ENCODE results near the gene TACR1.

DNA sequence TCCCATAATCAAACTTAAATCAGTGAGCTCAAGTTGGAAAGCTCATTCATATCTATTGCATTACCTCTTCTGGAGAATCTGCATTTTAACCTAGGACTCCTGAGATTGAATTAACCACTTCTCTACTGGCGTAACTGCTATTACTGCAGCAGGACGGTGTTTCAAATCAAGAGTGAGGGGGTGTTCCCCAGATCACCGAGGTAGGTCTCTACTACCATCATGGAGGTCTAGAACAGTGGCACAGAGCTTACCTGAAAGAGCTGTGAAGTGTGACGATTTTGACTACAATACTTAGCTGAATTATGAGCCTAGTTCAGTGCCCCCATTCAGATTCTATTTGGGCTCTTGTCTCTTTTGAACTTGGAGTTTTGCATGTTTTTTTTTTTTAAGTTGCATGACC is 121.4 kb downstream of the TACR1 start:
- no peak for TF ChIP-seq EZH2 (IDR thresholded peaks at IDR 0.05; ENCODE audit: low read depth)
- TF ChIP-seq, protein P1, sequence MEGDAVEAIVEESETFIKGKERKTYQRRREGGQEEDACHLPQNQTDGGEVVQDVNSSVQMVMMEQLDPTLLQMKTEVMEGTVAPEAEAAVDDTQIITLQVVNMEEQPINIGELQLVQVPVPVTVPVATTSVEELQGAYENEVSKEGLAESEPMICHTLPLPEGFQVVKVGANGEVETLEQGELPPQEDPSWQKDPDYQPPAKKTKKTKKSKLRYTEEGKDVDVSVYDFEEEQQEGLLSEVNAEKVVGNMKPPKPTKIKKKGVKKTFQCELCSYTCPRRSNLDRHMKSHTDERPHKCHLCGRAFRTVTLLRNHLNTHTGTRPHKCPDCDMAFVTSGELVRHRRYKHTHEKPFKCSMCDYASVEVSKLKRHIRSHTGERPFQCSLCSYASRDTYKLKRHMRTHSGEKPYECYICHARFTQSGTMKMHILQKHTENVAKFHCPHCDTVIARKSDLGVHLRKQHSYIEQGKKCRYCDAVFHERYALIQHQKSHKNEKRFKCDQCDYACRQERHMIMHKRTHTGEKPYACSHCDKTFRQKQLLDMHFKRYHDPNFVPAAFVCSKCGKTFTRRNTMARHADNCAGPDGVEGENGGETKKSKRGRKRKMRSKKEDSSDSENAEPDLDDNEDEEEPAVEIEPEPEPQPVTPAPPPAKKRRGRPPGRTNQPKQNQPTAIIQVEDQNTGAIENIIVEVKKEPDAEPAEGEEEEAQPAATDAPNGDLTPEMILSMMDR (conservative IDR thresholded peaks at IDR 0.05): no peak
